Panc1 (cell line): ENCODE data around the gene FBXW11. TPM values are rescaled to one million over a fixed set of nuclear protein-coding genes. Genes with fewer than 3 reads are reported as not detected.

Experiments
- ATAC-seq: fragments of 200-7000 bp; cut with Tn5 transposase; 2 replicates; pipeline ENCODE4 v1.9.1; 2020; ENCODE audit warnings: mild to moderate bottlenecking, moderate library complexity
- BruUV-seq: library from RNA; stranded (reverse); fragments of 400-500 nt; replicated peaks from 2 replicates; lab custom pipeline; 2021; lab: Mats Ljungman, UMichigan
- CTCF ChIA-PET: fragments of 300-600 bp; sonication (Branson Sonifier 250); formaldehyde crosslinking; loops from one replicate; lab custom pipeline; 2022; ENCODE audit warnings: antibody characterized with exemption; lab: Charles Lee
- POLR2A ChIA-PET: fragments of 300-600 bp; sonication (Branson Sonifier 250); formaldehyde crosslinking; loops from one replicate; lab custom pipeline; 2022; ENCODE audit warnings: antibody characterized with exemption; lab: Charles Lee
- DNase-seq: peaks from one replicate; pipeline ENCODE4 v3.0.0-alpha.2; 2010; ENCODE audit warnings: low read depth, low spot score
- H3K27ac ChIP-seq: 2 replicates; pipeline ENCODE4 v1.5.1; 2011; ENCODE audit warnings: mild to moderate bottlenecking, low read length, inconsistent platforms
- H3K27me3 ChIP-seq: fragments of 200-500 bp; sonication (Bioruptor generic); 2 replicates; pipeline ENCODE4 v1.6.0; 2014; ENCODE audit warnings: low read length, inconsistent platforms; ENCODE audit not compliant: control insufficient read depth, insufficient read depth
- H3K36me3 ChIP-seq: fragments of 200-500 bp; sonication (Bioruptor generic); 2 replicates; pipeline ENCODE4 v1.5.1; 2014; ENCODE audit warnings: inconsistent platforms, mild to moderate bottlenecking, low read length, moderate library complexity; ENCODE audit not compliant: control insufficient read depth, insufficient read depth
- H3K4me1 ChIP-seq: 2 replicates; pipeline ENCODE4 v1.5.1; 2011; ENCODE audit warnings: inconsistent platforms, mild to moderate bottlenecking, low read length, moderate library complexity; ENCODE audit not compliant: control insufficient read depth, insufficient read depth
- H3K4me3 ChIP-seq, 2 experiments: 2 replicates each; pipeline ENCODE4 v1.5.1; 2011 to 2012; ENCODE audit warnings: low read depth in 2 of 2, low read length in 2 of 2, mild to moderate bottlenecking in 2 of 2, inconsistent platforms in 1 of 2, moderate library complexity in 1 of 2
- H3K9me3 ChIP-seq: fragments of 200-500 bp; sonication (Bioruptor generic); 2 replicates; pipeline ENCODE4 v1.5.1; 2014; ENCODE audit warnings: low read depth, mild to moderate bottlenecking, inconsistent platforms, low read length, moderate library complexity; ENCODE audit not compliant: control insufficient read depth, insufficient read depth
- CTCF ChIP-seq: fragments of 450-650 bp; IDR thresholded peaks from 2 replicates; pipeline ENCODE4 v1.5.1; 2017; ENCODE audit warnings: mild to moderate bottlenecking
- POLR2AphosphoS5 ChIP-seq: IDR thresholded peaks from 2 replicates; pipeline ENCODE4 v1.6.1; 2012; ENCODE audit warnings: mild to moderate bottlenecking, low read depth, low read length, moderate library complexity
- SIN3A ChIP-seq: IDR thresholded peaks from 2 replicates; pipeline ENCODE4 v1.6.1; 2012; ENCODE audit warnings: low read depth, mild to moderate bottlenecking, low read length, moderate library complexity, borderline replicate concordance; ENCODE audit not compliant: insufficient read depth
- TCF7L2 ChIP-seq: IDR thresholded peaks from 2 replicates; pipeline ENCODE4 v1.6.1; 2011; ENCODE audit warnings: mild to moderate bottlenecking, low read depth, low read length, inconsistent platforms
- in situ Hi-C: cut with HindIII; loops from 2 replicates; pipeline ENCODE4 v1.10.0; 2016; ENCODE audit warnings: low sequenced_read_pairs, low pct_unique_long_range_greater_than_20kb
- intact Hi-C: fragments of 100-400 bp; cut with micrococcal nuclease; formaldehyde crosslinking; loops from one replicate; pipeline ENCODE4 v1.10.0; 2022; ENCODE audit not compliant: unreplicated experiment
- total RNA-seq: library from RNA; stranded (reverse); gene quantifications from one replicate; pipeline ENCODE4 v1.2.1, GENCODE V29; 2021; ENCODE audit not compliant: unreplicated experiment
- TF ChIP-seq, protein P1 (sequence below), 2 experiments: IDR thresholded peaks; 2 replicates each; pipeline ENCODE4 v1.6.1; 2011 to 2012; ENCODE audit warnings: low read depth in 2 of 2, control low read depth in 1 of 2, low read length in 1 of 2, mild to moderate bottlenecking in 1 of 2, moderate library complexity in 1 of 2; ENCODE audit not compliant: insufficient read depth in 1 of 2

The FBXW11 gene
- total RNA-seq, 1 experiment from 2014 or later: 111 TPM

DNA sequence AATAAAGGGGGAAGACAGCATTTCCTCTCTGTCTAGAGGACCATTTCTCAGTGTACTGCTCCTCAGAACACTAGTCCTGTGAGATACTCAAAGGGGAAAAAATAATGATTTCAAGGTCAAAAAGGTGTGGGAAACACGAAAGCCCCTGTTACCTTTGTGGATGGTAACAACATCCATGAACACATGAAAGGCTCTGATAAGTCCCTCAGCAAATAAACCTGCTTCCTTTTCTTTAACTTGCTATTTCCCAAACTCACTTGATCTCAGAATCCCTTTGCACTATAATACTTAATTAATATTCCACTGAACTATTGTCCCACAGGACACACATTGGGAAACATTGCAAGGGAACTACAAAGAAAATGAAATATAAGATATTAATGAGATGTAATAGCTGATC lies 155.2 kb downstream of the FBXW11 start:
- CTCF ChIA-PET: no interaction called here
- in situ Hi-C loops: loop anchor here (25.0 kb wide), 1 partner anchor 439 kb away; the partner anchor contains the start of gene FGF18

GRCh38 chr5:171850324-171850947 lies 156.0 kb downstream of the FBXW11 start:
- ChIA-PET POLR2A (no interaction called here), CTCF (no interaction called here)
- no peaks in the 10 kb centered on the region for H3K36me3 ChIP-seq
- H3K27me3 ChIP-seq: no peaks in the 10 kb centered on the region
- no TSS peak for BruUV-seq
- intact Hi-C loops (loop anchor here (10.0 kb wide), 2 partner anchors 366 to 436 kb away; partner anchors contain the start of gene FGF18), in situ Hi-C loops (loop anchor here (25.0 kb wide), 1 partner anchor 438 kb away; the partner anchor contains the start of gene FGF18)
- TF ChIP-seq SIN3A: no peak
- TF ChIP-seq CTCF: peak; percentile 67
- TF ChIP-seq, protein P1, sequence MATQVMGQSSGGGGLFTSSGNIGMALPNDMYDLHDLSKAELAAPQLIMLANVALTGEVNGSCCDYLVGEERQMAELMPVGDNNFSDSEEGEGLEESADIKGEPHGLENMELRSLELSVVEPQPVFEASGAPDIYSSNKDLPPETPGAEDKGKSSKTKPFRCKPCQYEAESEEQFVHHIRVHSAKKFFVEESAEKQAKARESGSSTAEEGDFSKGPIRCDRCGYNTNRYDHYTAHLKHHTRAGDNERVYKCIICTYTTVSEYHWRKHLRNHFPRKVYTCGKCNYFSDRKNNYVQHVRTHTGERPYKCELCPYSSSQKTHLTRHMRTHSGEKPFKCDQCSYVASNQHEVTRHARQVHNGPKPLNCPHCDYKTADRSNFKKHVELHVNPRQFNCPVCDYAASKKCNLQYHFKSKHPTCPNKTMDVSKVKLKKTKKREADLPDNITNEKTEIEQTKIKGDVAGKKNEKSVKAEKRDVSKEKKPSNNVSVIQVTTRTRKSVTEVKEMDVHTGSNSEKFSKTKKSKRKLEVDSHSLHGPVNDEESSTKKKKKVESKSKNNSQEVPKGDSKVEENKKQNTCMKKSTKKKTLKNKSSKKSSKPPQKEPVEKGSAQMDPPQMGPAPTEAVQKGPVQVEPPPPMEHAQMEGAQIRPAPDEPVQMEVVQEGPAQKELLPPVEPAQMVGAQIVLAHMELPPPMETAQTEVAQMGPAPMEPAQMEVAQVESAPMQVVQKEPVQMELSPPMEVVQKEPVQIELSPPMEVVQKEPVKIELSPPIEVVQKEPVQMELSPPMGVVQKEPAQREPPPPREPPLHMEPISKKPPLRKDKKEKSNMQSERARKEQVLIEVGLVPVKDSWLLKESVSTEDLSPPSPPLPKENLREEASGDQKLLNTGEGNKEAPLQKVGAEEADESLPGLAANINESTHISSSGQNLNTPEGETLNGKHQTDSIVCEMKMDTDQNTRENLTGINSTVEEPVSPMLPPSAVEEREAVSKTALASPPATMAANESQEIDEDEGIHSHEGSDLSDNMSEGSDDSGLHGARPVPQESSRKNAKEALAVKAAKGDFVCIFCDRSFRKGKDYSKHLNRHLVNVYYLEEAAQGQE (IDR thresholded peaks at IDR 0.05; ENCODE audit: insufficient read depth in 1 of 2, low read depth in 2 of 2, low read length in 1 of 2): no peak
- no peak for TF ChIP-seq TCF7L2
- TF ChIP-seq POLR2AphosphoS5: no peak
- no peaks in the 10 kb centered on the region for H3K4me1 ChIP-seq
- peak; percentile 57; the same call in 1 of the 2 replicates for ATAC-seq
- no peaks in the 10 kb centered on the region for H3K9me3 ChIP-seq
- no peak overlapping the region for H3K27ac ChIP-seq
- H3K4me3 ChIP-seq: no peak overlapping the region
- no peak for DNase-seq

More for the DNA sequence above, 155.2 kb downstream of the FBXW11 start:
- Histone ChIP-seq H3K27ac (no peak overlapping the region), H3K27me3 (no peaks in the 10 kb centered on the region), H3K36me3 (no peaks in the 10 kb centered on the region), H3K4me3 (no peak overlapping the region), H3K9me3 (no peaks in the 10 kb centered on the region), H3K4me1 (no peaks in the 10 kb centered on the region)
- ATAC-seq: no peak
- TF ChIP-seq TCF7L2 (no peak), SIN3A (no peak), CTCF (no peak), POLR2AphosphoS5 (no peak)
- TF ChIP-seq, protein P1 (IDR thresholded peaks at IDR 0.05; ENCODE audit: insufficient read depth in 1 of 2, low read depth in 2 of 2, low read length in 1 of 2): no peak
- intact Hi-C loops: loop anchor here (10.0 kb wide), 2 partner anchors 366 to 436 kb away; partner anchors contain the start of gene FGF18
- POLR2A ChIA-PET: no interaction called here
- BruUV-seq: no TSS peak
- DNase-seq: no peak
